ENCODE data around the gene RAET1E.

DNA sequence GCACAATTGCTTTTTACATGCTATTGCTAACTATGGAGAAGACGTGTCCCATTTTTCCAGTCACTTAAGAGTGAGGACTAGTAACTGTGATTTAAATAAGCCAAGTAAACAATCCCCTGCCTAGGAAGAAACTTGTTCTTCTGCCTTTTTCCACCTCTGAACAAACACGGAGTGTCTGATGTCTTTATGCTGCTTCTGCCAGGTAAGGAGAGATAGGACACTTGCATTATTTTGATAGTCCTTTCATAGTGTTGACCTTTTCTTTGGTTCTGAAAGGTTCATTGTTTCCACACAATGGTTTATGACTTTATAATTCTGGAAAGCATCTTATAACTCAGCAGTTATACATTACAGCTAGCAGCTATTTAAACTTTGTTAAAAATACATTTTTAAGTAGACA, 42.2 kb downstream of the RAET1E start:
- no peak for TF ChIP-seq YY1 (IDR thresholded peaks at IDR 0.05; ENCODE audit: insufficient read depth, insufficient read length)
- no peak for TF ChIP-seq SUZ12 (IDR thresholded peaks at IDR 0.05; ENCODE audit: extremely low read depth, insufficient read depth, insufficient read length)

Measured in NT2/D1 (cell line).